ENCODE data around the gene PAFAH1B1.

DNA sequence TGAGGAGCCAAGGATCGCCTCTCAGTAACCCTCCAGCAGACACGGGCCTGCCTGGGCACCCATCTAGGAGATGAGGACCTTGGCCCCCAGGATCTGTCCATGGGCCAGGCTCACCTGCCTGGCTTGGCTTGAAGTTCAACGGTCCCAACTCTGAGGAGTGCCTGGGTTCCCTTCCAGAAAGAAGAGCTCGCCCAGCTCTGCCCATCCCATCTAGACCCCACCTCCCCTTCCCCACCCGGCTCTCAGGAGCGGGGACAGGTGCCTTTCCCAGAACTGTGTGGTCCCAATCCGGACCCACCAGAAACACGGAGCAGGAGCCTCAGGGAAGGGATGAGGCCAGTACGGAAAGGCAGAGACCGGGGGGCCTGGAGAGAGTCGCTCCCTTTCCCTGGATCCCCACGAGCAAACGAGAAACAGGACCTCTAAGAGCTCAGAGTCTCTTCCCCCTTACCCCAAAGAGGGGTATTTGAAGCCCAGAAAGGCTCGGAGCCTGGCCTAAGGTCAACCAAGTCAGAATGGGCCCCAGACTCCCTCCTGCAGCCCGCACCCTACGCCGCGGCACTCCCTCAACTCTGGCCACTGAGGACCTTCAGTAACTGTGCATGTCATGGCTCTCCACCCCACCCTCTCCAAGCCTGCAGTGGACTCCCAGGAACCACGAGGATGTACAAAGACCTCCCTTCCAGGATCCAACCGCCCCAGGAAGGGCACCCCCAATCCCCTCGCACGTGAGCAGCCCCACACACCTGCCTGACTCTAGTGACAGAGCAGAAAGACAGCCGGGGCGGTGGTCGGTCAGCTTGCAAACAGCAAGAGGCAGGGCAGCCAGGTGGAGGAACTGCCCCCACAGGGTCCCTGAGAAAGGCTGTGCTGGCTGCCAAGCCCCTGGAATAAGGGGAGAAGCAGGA, 112.7 kb downstream of the PAFAH1B1 start:
- TF ChIP-seq, protein P1, sequence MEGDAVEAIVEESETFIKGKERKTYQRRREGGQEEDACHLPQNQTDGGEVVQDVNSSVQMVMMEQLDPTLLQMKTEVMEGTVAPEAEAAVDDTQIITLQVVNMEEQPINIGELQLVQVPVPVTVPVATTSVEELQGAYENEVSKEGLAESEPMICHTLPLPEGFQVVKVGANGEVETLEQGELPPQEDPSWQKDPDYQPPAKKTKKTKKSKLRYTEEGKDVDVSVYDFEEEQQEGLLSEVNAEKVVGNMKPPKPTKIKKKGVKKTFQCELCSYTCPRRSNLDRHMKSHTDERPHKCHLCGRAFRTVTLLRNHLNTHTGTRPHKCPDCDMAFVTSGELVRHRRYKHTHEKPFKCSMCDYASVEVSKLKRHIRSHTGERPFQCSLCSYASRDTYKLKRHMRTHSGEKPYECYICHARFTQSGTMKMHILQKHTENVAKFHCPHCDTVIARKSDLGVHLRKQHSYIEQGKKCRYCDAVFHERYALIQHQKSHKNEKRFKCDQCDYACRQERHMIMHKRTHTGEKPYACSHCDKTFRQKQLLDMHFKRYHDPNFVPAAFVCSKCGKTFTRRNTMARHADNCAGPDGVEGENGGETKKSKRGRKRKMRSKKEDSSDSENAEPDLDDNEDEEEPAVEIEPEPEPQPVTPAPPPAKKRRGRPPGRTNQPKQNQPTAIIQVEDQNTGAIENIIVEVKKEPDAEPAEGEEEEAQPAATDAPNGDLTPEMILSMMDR (conservative IDR thresholded peaks at IDR 0.05; ENCODE audit: low read depth in 2 of 2) = no peak
- TF ChIP-seq JUNB (IDR thresholded peaks at IDR 0.05; ENCODE audit: unreplicated experiment) = no peak
- no peak for TF ChIP-seq EZH2 (IDR thresholded peaks at IDR 0.05; ENCODE audit: low read depth, unreplicated experiment)
- no peak for TF ChIP-seq POLR2AphosphoS5 (IDR thresholded peaks at IDR 0.05; ENCODE audit: low read depth)
- no peak for TF ChIP-seq EZH2phosphoT487 (IDR thresholded peaks at IDR 0.05; ENCODE audit: unreplicated experiment)
- TF ChIP-seq REST (IDR thresholded peaks at IDR 0.05; ENCODE audit: unreplicated experiment) = no peak
- TF ChIP-seq, protein P2, sequence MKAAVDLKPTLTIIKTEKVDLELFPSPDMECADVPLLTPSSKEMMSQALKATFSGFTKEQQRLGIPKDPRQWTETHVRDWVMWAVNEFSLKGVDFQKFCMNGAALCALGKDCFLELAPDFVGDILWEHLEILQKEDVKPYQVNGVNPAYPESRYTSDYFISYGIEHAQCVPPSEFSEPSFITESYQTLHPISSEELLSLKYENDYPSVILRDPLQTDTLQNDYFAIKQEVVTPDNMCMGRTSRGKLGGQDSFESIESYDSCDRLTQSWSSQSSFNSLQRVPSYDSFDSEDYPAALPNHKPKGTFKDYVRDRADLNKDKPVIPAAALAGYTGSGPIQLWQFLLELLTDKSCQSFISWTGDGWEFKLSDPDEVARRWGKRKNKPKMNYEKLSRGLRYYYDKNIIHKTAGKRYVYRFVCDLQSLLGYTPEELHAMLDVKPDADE (IDR thresholded peaks at IDR 0.05) = no peak
- TF ChIP-seq CREB1 (CRISPR knock-in tag; IDR thresholded peaks at IDR 0.05; ENCODE audit: low read depth) = no peak

Measured in GM23338 (cell line).